Measurements from ENCODE around the gene TMTC2. TPM values are rescaled to one million over a fixed set of nuclear protein-coding genes. Genes with fewer than 3 reads are reported as not detected.

Gene TMTC2
- polyA plus RNA-seq, 1 donor from 2014 or later: 20.6 TPM

DNA sequence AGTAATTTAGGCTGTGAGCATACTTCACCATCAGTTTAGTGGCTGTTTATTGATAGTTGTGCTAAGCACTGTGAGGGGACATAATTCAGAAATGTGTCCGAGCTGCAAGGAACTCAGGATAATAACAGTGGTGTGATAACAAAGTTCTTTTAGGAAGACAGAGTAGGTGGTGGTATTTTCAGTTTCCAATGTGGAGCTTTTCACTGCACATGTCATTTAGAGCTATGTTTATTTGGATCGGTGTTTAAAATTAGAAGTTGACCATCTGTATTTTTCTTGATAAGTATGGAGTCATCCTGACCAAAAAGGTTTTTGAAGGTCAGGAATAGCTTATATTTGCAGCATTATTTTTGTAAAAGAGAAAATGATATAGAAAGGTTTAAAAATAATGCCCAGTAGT, 443.5 kb downstream of the TMTC2 start:
- H3K79me2 ChIP-seq (replicated peaks; ENCODE audit: insufficient read depth, low read length): no peaks in the 10 kb centered on the region
- no peak overlapping the region for H3K4me3 ChIP-seq (ENCODE audit: low read length)
- H3K9me3 ChIP-seq (ENCODE audit: low read length): no peaks in the 10 kb centered on the region
- no peaks in the 10 kb centered on the region for H3F3A ChIP-seq (ENCODE audit: insufficient read depth, low read length, poor library complexity, severe bottlenecking)
- H3K27ac ChIP-seq (ENCODE audit: low read length): no peak overlapping the region
- H3K9me2 ChIP-seq (ENCODE audit: insufficient read depth, low read length): no peaks in the 10 kb centered on the region
- no peaks in the 10 kb centered on the region for H3K27me3 ChIP-seq (ENCODE audit: insufficient read depth, low read depth, low read length)
- H3K36me3 ChIP-seq (ENCODE audit: insufficient read depth, low read length): no peaks in the 10 kb centered on the region
- H3K9ac ChIP-seq (ENCODE audit: low read length): no peak overlapping the region
- no peak overlapping the region for H3K4me2 ChIP-seq (ENCODE audit: low read length)
- H4K20me1 ChIP-seq (ENCODE audit: insufficient read depth): no peaks in the 10 kb centered on the region
- H2AFZ ChIP-seq (ENCODE audit: low read depth, low read length): no peak overlapping the region
- TF ChIP-seq EZH2 (IDR thresholded peaks at IDR 0.05; ENCODE audit: borderline replicate concordance, insufficient read depth, low read length, poor library complexity, severe bottlenecking) (no peak), TAF1 (IDR thresholded peaks at IDR 0.05; ENCODE audit: low read depth) (no peak), SMC3 (conservative IDR thresholded peaks at IDR 0.05; ENCODE audit: poor library complexity) (no peak), MXI1 (conservative IDR thresholded peaks at IDR 0.05; ENCODE audit: poor library complexity, severe bottlenecking) (no peak), POLR2AphosphoS5 (IDR thresholded peaks at IDR 0.05) (no peak), EP300 (conservative IDR thresholded peaks at IDR 0.05; ENCODE audit: poor library complexity, severe bottlenecking) (no peak), RAD21 (conservative IDR thresholded peaks at IDR 0.05) (no peak)
- TF ChIP-seq, protein P1, sequence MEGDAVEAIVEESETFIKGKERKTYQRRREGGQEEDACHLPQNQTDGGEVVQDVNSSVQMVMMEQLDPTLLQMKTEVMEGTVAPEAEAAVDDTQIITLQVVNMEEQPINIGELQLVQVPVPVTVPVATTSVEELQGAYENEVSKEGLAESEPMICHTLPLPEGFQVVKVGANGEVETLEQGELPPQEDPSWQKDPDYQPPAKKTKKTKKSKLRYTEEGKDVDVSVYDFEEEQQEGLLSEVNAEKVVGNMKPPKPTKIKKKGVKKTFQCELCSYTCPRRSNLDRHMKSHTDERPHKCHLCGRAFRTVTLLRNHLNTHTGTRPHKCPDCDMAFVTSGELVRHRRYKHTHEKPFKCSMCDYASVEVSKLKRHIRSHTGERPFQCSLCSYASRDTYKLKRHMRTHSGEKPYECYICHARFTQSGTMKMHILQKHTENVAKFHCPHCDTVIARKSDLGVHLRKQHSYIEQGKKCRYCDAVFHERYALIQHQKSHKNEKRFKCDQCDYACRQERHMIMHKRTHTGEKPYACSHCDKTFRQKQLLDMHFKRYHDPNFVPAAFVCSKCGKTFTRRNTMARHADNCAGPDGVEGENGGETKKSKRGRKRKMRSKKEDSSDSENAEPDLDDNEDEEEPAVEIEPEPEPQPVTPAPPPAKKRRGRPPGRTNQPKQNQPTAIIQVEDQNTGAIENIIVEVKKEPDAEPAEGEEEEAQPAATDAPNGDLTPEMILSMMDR (IDR thresholded peaks at IDR 0.05; ENCODE audit: poor library complexity, severe bottlenecking): no peak
- TF ChIP-seq, protein P2, sequence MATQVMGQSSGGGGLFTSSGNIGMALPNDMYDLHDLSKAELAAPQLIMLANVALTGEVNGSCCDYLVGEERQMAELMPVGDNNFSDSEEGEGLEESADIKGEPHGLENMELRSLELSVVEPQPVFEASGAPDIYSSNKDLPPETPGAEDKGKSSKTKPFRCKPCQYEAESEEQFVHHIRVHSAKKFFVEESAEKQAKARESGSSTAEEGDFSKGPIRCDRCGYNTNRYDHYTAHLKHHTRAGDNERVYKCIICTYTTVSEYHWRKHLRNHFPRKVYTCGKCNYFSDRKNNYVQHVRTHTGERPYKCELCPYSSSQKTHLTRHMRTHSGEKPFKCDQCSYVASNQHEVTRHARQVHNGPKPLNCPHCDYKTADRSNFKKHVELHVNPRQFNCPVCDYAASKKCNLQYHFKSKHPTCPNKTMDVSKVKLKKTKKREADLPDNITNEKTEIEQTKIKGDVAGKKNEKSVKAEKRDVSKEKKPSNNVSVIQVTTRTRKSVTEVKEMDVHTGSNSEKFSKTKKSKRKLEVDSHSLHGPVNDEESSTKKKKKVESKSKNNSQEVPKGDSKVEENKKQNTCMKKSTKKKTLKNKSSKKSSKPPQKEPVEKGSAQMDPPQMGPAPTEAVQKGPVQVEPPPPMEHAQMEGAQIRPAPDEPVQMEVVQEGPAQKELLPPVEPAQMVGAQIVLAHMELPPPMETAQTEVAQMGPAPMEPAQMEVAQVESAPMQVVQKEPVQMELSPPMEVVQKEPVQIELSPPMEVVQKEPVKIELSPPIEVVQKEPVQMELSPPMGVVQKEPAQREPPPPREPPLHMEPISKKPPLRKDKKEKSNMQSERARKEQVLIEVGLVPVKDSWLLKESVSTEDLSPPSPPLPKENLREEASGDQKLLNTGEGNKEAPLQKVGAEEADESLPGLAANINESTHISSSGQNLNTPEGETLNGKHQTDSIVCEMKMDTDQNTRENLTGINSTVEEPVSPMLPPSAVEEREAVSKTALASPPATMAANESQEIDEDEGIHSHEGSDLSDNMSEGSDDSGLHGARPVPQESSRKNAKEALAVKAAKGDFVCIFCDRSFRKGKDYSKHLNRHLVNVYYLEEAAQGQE (IDR thresholded peaks at IDR 0.05; ENCODE audit: borderline replicate concordance): no peak

DNA sequence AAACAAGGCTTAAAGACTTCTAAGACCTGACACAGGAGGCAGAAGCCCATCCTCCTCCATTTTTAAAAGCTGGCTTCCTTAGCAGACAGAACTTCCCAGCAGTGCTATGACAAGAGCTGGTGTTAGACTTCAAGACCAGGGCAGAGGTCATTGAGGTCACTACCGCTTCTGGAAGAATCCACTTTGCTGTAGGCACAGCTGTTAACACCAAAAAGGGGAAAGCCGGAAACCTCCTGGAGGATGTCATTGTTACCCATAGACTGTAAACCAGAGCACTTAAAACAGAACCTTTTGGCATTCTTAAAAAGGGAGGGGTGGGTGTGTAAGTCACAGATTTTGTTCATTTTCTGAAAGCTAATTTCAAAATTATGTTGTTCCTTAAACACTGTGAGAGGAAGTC, 445.7 kb downstream of the TMTC2 start:
- Histone ChIP-seq H4K20me1 (ENCODE audit: insufficient read depth) (no peaks in the 10 kb centered on the region), H3K4me2 (ENCODE audit: low read length) (no peak overlapping the region), H3K9ac (ENCODE audit: low read length) (no peak overlapping the region), H3K36me3 (ENCODE audit: insufficient read depth, low read length) (no peaks in the 10 kb centered on the region), H3K79me2 (replicated peaks; ENCODE audit: insufficient read depth, low read length) (no peaks in the 10 kb centered on the region), H3K27me3 (ENCODE audit: insufficient read depth, low read depth, low read length) (no peaks in the 10 kb centered on the region), H2AFZ (ENCODE audit: low read depth, low read length) (no peak overlapping the region), H3K27ac (ENCODE audit: low read length) (no peak overlapping the region), H3K9me3 (ENCODE audit: low read length) (no peaks in the 10 kb centered on the region), H3K9me2 (ENCODE audit: insufficient read depth, low read length) (no peaks in the 10 kb centered on the region), H3K4me3 (ENCODE audit: low read length) (no peak overlapping the region), H3F3A (ENCODE audit: insufficient read depth, low read length, poor library complexity, severe bottlenecking) (no peaks in the 10 kb centered on the region)
- TF ChIP-seq SMC3 (conservative IDR thresholded peaks at IDR 0.05; ENCODE audit: poor library complexity): no peak
- no peak for TF ChIP-seq EZH2 (IDR thresholded peaks at IDR 0.05; ENCODE audit: borderline replicate concordance, insufficient read depth, low read length, poor library complexity, severe bottlenecking)
- TF ChIP-seq, protein P1 (IDR thresholded peaks at IDR 0.05; ENCODE audit: poor library complexity, severe bottlenecking): no peak
- no peak for TF ChIP-seq TAF1 (IDR thresholded peaks at IDR 0.05; ENCODE audit: low read depth)
